MM.1S (cell line): ENCODE results near the gene CYTH3.

Experiments used
- EZH2 ChIP-seq: fragments of 300-600 bp; sonication (generic); optimal IDR thresholded peaks from 2 replicates; pipeline ENCODE3; 2017; ENCODE audit warnings: low read depth, mild to moderate bottlenecking, antibody characterized with exemption, low read length, mixed read lengths
- TF ChIP-seq, protein P1 (sequence below): fragments of 300-600 bp; sonication (generic); IDR thresholded peaks from 2 replicates; pipeline ENCODE4 v1.5.1; 2016; ENCODE audit warnings: antibody characterized with exemption, low read length, mixed read lengths

DNA sequence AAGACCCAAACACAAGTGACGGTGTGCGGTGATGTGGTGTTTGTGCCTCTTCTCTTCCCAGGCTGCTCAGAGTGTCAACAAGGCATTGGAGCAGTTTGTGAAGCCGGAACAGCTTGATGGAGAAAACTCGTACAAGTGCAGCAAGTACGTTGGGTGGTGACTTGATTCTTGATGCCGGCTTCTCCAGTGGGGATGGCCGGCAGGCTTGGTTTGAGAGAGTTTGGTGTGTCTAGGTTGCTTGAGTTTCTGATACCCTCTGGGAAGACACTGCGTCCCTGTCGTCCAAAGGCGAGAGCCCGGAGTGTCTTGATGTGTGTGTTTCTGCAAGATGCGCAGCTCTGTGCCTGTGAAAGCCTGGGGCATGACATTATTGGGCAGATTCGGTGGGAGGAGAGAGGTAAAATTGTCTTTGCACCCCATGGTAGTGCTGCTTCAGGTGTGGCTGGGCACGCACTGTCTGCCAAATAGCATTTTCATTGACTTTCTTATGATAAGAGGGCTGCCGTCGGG, 129.5 kb downstream of the CYTH3 start:
- TF ChIP-seq, protein P1, sequence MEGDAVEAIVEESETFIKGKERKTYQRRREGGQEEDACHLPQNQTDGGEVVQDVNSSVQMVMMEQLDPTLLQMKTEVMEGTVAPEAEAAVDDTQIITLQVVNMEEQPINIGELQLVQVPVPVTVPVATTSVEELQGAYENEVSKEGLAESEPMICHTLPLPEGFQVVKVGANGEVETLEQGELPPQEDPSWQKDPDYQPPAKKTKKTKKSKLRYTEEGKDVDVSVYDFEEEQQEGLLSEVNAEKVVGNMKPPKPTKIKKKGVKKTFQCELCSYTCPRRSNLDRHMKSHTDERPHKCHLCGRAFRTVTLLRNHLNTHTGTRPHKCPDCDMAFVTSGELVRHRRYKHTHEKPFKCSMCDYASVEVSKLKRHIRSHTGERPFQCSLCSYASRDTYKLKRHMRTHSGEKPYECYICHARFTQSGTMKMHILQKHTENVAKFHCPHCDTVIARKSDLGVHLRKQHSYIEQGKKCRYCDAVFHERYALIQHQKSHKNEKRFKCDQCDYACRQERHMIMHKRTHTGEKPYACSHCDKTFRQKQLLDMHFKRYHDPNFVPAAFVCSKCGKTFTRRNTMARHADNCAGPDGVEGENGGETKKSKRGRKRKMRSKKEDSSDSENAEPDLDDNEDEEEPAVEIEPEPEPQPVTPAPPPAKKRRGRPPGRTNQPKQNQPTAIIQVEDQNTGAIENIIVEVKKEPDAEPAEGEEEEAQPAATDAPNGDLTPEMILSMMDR, result no peak
- TF ChIP-seq EZH2, result no peak
